Type B pancreatic cell (in vitro differentiated cells): Measurements from ENCODE around the gene GPR158. TPM values are rescaled to one million over a fixed set of nuclear protein-coding genes. Genes with fewer than 3 reads are reported as not detected.

ENCODE experiments used
- DNase-seq: peaks from one replicate; pipeline ENCODE4 v3.0.0; 2021; ENCODE audit warnings: mixed read lengths; ENCODE audit not compliant: unreplicated experiment; ENCODE audit errors: extremely low spot score
- H3K27ac Mint-ChIP-seq: 2 replicates; pipeline ENCODE4 v1.8.0; 2021; ENCODE audit warnings: mild to moderate bottlenecking, mixed read lengths
- H3K27me3 Mint-ChIP-seq: 2 replicates; pipeline ENCODE4 v1.8.0; 2021; ENCODE audit warnings: mixed read lengths
- H3K36me3 Mint-ChIP-seq: 2 replicates; pipeline ENCODE4 v1.8.0; 2021; ENCODE audit warnings: mixed read lengths
- H3K4me1 Mint-ChIP-seq: one replicate; pipeline ENCODE4 v1.8.0; 2021; ENCODE audit warnings: mixed read lengths; ENCODE audit not compliant: unreplicated experiment
- H3K4me3 Mint-ChIP-seq: 2 replicates; pipeline ENCODE4 v1.8.0; 2021; ENCODE audit warnings: mild to moderate bottlenecking, mixed read lengths
- H3K9me3 Mint-ChIP-seq: 2 replicates; pipeline ENCODE4 v1.8.0; 2021; ENCODE audit warnings: mixed read lengths
- total RNA-seq: library from RNA; stranded (reverse); gene quantifications from 2 replicates; pipeline ENCODE4 v1.2.1, GENCODE V29; 2021; ENCODE audit warnings: low replicate concordance
- TF ChIP-seq, protein P1 (sequence below): fragments of 200-600 bp; sonication (generic); conservative IDR thresholded peaks from 2 replicates; pipeline ENCODE4 v1.5.0; 2021; ENCODE audit warnings: antibody characterized with exemption, mild to moderate bottlenecking

The GPR158 gene
- total RNA-seq, 1 donor from 2014 or later: 3.6 TPM

DNA sequence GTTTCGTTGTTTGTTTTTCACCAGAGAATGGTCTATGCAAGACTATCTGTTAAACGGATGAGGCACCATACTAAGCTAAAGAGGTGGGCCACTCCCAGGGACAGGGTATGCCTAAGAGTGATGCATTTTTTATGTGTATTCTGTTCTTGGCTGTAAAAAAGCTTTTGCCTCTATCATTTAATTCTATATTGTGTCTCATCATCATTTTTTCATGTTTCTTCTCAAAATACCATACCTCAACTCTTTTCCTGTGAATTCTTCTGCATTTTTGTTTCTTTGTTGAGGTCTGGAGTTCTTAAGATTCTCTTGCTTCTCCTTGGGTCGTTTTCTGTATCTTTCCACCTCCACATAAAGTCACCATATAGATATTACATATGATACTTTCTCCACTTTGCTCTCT is 357.4 kb downstream of the GPR158 start:
- no peaks in the 10 kb centered on the region for H3K36me3 Mint-ChIP-seq
- no peaks in the 10 kb centered on the region for H3K27me3 Mint-ChIP-seq
- no peak for DNase-seq
- H3K9me3 Mint-ChIP-seq: no peaks in the 10 kb centered on the region
- TF ChIP-seq, protein P1, sequence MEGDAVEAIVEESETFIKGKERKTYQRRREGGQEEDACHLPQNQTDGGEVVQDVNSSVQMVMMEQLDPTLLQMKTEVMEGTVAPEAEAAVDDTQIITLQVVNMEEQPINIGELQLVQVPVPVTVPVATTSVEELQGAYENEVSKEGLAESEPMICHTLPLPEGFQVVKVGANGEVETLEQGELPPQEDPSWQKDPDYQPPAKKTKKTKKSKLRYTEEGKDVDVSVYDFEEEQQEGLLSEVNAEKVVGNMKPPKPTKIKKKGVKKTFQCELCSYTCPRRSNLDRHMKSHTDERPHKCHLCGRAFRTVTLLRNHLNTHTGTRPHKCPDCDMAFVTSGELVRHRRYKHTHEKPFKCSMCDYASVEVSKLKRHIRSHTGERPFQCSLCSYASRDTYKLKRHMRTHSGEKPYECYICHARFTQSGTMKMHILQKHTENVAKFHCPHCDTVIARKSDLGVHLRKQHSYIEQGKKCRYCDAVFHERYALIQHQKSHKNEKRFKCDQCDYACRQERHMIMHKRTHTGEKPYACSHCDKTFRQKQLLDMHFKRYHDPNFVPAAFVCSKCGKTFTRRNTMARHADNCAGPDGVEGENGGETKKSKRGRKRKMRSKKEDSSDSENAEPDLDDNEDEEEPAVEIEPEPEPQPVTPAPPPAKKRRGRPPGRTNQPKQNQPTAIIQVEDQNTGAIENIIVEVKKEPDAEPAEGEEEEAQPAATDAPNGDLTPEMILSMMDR: no peak
- no peak overlapping the region for H3K4me3 Mint-ChIP-seq
- peaks cover 3% of the 10 kb centered on the region for H3K4me1 Mint-ChIP-seq
- H3K27ac Mint-ChIP-seq: no peak overlapping the region

DNA sequence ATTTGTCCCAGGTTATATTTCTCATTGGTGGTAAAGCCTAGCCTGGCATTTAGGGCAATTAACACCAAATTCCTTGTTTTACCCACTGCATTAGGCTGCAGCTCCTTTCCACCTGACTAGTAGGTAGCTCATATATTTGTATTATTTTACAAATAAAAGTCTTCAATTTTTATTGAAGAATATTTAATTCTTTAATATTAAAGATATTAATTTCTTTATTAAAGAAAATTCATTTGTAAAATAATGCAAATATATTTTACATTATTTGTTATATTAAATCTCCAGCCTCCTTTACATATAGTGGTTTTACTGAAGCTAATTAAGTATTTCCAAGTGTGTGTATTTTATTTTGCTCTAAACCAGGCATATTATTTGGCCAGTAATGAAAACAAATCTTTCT is 361.2 kb downstream of the GPR158 start:
- DNase-seq: no peak
- Mint-ChIP-seq H3K27me3 (no peaks in the 10 kb centered on the region), H3K36me3 (no peaks in the 10 kb centered on the region), H3K27ac (no peak overlapping the region), H3K4me1 (peaks cover 3% of the 10 kb centered on the region), H3K4me3 (no peak overlapping the region), H3K9me3 (no peaks in the 10 kb centered on the region)
- TF ChIP-seq, protein P1: no peak

DNA sequence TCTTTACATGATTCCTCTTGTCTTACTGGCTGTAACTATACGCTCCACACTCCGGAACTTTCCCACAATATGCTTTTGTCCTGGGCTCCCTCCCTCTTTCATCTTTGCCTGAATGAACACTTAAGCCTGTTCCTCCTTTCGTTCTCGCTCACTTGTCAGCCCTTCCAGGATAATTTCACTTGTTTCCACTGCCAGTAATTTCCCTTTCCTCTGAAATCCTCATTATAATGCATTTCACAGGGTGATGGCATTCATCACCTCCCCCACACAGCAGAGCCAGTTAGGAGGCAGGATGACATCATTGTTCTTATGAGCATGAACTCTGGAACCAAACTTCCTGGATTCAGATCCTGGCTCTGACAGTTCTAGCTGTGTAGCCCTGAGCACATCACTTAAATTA is 372.6 kb downstream of the GPR158 start:
- Mint-ChIP-seq H3K4me3 (no peak overlapping the region), H3K9me3 (no peaks in the 10 kb centered on the region), H3K27ac (no peak overlapping the region), H3K36me3 (no peaks in the 10 kb centered on the region), H3K4me1 (peaks cover 6% of the 10 kb centered on the region), H3K27me3 (peaks cover 4% of the 10 kb centered on the region)
- DNase-seq: no peak
- TF ChIP-seq, protein P1: no peak

DNA sequence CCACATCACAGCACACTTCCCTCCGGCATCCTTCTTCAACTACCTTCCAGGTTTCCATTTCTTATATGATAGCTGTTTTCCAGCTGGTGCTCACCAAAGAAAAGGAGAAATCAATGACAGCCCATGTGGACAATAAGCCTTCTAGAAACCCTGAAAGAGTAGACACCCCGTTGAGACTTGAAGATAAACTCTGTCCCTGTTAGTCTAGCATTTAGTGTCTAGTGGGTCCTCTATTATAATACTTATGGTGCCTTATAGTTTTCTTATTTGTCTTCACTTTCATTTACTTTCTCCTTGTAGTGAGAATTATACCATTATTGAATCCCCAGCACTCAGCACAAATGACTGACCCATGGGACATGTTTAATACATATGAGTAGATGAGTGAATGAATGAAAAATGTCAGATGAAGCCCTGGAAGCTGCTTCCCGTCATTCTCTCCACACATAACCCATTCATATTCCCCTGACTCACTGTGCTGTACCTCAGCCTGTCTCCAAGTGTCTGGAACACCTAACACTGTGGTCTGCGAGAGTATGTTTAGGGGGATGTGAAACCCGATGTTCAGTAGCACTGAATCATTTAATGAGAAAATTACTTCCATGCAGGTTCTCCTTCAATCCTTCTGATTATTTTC is 377.6 kb downstream of the GPR158 start:
- H3K27ac Mint-ChIP-seq: no peak overlapping the region
- TF ChIP-seq, protein P1: no peak
- DNase-seq: no peak
- H3K36me3 Mint-ChIP-seq: no peaks in the 10 kb centered on the region
- H3K9me3 Mint-ChIP-seq: no peaks in the 10 kb centered on the region
- peaks cover 9% of the 10 kb centered on the region for H3K4me1 Mint-ChIP-seq
- H3K27me3 Mint-ChIP-seq: no peaks in the 10 kb centered on the region
- H3K4me3 Mint-ChIP-seq: no peak overlapping the region

DNA sequence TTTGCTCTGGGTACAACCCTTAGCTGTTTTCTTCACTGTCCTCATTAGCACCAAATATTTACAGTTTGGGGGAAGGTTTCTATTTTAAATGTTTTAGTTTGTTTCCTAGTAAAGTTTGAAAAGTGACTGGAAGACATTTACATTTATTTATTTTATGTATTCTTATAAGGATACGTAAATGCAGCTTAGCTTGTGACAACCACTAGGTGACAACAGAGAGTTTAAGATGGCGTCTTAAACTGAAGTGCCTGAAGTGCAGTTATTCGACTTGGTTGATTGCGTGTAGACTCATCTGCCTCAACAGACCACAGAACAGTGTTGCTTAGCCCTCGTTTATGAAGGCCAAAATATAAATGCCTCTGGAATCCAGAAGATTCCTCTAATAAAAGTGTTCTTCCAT is 381.1 kb downstream of the GPR158 start:
- peaks cover 13% of the 10 kb centered on the region for H3K4me1 Mint-ChIP-seq
- no peaks in the 10 kb centered on the region for H3K9me3 Mint-ChIP-seq
- H3K27ac Mint-ChIP-seq: no peak overlapping the region

More for the DNA sequence above, 381.1 kb downstream of the GPR158 start:
- Mint-ChIP-seq H3K27me3 (no peaks in the 10 kb centered on the region), H3K36me3 (no peaks in the 10 kb centered on the region), H3K4me3 (no peak overlapping the region)
- DNase-seq: no peak
- TF ChIP-seq, protein P1: no peak
